A549 (cell line): Measurements from ENCODE around the gene B3GNT8.

Experiments used
- BHLHE40 ChIP-seq: IDR thresholded peaks from 2 replicates; pipeline ENCODE4 v1.6.1; 2012; ENCODE audit warnings: low read depth, low read length, inconsistent platforms
- HOXB13 ChIP-seq: fragments of 250-450 bp; sonication (Bioruptor Pico); IDR thresholded peaks from 2 replicates; pipeline ENCODE4 v1.5.0; 2020; ENCODE audit warnings: low read depth, mild to moderate bottlenecking, moderate library complexity
- TF ChIP-seq, protein P1 (sequence below): IDR thresholded peaks from 2 replicates; pipeline ENCODE4 v1.6.1; 2012
- TF ChIP-seq, protein P2 (sequence below): fragments of >200 bp; sonication (Bioruptor Twin); formaldehyde crosslinking; IDR thresholded peaks from 3 replicates; pipeline ENCODE4 v1.5.1; 2016

DNA sequence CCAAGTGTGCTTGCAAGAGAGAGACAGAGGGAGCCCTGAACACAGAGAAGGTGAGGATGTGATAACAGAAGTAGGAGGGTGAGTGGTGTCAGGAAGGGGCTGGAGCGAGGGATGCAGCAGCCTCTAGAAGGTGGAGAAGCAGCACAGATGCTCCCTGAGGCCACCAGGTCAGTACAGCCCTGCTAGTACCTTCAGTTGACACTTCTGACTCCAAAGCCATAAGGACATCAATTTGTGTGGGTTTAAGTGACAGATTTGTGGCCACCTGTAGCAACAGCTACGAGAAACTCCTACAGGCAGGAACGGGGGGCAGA lies 22.6 kb upstream of the B3GNT8 start:
- TF ChIP-seq, protein P1, sequence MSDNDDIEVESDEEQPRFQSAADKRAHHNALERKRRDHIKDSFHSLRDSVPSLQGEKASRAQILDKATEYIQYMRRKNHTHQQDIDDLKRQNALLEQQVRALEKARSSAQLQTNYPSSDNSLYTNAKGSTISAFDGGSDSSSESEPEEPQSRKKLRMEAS = no peak
- TF ChIP-seq, protein P2, sequence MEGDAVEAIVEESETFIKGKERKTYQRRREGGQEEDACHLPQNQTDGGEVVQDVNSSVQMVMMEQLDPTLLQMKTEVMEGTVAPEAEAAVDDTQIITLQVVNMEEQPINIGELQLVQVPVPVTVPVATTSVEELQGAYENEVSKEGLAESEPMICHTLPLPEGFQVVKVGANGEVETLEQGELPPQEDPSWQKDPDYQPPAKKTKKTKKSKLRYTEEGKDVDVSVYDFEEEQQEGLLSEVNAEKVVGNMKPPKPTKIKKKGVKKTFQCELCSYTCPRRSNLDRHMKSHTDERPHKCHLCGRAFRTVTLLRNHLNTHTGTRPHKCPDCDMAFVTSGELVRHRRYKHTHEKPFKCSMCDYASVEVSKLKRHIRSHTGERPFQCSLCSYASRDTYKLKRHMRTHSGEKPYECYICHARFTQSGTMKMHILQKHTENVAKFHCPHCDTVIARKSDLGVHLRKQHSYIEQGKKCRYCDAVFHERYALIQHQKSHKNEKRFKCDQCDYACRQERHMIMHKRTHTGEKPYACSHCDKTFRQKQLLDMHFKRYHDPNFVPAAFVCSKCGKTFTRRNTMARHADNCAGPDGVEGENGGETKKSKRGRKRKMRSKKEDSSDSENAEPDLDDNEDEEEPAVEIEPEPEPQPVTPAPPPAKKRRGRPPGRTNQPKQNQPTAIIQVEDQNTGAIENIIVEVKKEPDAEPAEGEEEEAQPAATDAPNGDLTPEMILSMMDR = no peak
- TF ChIP-seq BHLHE40 (no peak), HOXB13 (CRISPR knock-in tag) (no peak)
